ENCODE results near the gene TMEM125. TPM values are rescaled to one million over a fixed set of nuclear protein-coding genes. Genes with fewer than 3 reads are reported as not detected.

Gene TMEM125
- total and polyA plus RNA-seq, 7 donors, result not detected

DNA sequence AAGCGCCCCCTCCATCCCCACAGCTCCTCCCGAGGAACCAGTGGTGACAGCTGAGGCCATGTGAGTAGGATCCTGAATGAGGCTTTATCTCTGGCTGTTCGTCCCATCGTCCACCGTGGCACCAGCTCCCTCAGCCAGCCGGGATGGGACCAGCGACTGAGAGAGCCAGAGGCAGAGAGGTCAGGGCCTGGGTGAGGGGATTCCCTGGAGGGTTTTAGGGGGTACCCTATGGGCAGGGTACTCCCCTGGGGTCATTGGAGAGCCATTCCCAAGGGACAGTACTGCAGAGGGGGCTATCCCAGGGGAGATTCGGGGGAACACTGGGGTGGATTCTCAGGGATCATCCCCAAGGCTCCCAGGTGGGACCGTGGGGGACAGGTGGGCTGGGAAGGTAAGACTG, 2.4 kb downstream of the TMEM125 start:
- WGBS, 3 donors, result 43 to 50% (median 50%) methylated on average over 9 of the region's 9 CpGs
- H3K4me1 ChIP-seq, result no peaks in the 10 kb centered on the region
- no peaks in the 10 kb centered on the region for H3K36me3 ChIP-seq (ENCODE audit: insufficient read depth in 1 of 2, low read depth in 1 of 2)
- no peaks in the 10 kb centered on the region for H3K9me3 ChIP-seq
- ATAC-seq, result no peak
- H3K27me3 ChIP-seq (ENCODE audit: insufficient read depth in 3 of 3, low read length in 2 of 3), result peaks cover 0 to 36% (median 5%) of the 10 kb centered on the region in 3 donors
- TF ChIP-seq, protein P1, sequence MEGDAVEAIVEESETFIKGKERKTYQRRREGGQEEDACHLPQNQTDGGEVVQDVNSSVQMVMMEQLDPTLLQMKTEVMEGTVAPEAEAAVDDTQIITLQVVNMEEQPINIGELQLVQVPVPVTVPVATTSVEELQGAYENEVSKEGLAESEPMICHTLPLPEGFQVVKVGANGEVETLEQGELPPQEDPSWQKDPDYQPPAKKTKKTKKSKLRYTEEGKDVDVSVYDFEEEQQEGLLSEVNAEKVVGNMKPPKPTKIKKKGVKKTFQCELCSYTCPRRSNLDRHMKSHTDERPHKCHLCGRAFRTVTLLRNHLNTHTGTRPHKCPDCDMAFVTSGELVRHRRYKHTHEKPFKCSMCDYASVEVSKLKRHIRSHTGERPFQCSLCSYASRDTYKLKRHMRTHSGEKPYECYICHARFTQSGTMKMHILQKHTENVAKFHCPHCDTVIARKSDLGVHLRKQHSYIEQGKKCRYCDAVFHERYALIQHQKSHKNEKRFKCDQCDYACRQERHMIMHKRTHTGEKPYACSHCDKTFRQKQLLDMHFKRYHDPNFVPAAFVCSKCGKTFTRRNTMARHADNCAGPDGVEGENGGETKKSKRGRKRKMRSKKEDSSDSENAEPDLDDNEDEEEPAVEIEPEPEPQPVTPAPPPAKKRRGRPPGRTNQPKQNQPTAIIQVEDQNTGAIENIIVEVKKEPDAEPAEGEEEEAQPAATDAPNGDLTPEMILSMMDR (IDR thresholded peaks at IDR 0.05), result no peak
- intact Hi-C loops (cut with DNase I), result no loop called here
- DNase-seq, result no peak
- H3K4me3 ChIP-seq, result no peak overlapping the region
- H3K27ac ChIP-seq, result no peak overlapping the region

DNA sequence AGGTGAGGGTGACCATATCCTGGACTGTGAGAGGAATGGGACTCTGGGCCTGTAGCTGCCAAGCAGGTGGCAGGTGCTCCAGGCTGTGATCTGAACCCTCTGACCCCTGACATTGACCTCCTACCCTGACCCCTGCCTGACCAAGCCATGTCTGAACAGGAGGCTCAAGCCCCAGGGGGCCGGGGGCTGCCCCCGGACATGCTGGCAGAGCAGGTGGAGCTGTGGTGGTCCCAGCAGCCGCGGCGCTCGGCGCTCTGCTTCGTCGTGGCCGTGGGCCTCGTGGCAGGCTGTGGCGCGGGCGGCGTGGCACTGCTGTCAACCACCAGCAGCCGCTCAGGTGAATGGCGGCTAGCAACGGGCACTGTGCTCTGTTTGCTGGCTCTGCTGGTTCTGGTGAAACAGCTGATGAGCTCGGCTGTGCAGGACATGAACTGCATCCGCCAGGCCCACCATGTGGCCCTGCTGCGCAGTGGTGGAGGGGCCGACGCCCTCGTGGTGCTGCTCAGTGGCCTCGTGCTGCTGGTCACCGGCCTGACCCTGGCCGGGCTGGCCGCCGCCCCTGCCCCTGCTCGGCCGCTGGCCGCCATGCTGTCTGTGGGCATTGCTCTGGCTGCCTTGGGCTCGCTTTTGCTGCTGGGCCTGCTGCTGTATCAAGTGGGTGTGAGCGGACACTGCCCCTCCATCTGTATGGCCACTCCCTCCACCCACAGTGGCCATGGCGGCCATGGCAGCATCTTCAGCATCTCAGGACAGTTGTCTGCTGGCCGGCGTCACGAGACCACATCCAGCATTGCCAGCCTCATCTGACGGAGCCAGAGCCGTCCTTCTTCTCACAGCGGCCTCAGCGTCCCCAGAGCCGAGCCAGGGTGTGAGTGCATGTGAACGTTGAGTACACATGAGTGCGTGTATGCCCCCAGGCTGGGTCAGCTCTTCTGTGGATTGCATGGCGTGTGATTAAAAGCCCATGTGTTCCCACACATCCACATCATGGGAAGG, 3.1 kb downstream of the TMEM125 start:
- Histone ChIP-seq H3K4me3 (no peak overlapping the region), H3K27ac (no peak overlapping the region), H3K27me3 (ENCODE audit: insufficient read depth in 3 of 3, low read length in 2 of 3) (peaks cover 0 to 35% (median 5%) of the 10 kb centered on the region in 3 donors), H3K9me3 (no peaks in the 10 kb centered on the region), H3K36me3 (ENCODE audit: insufficient read depth in 1 of 2, low read depth in 1 of 2) (no peaks in the 10 kb centered on the region), H3K4me1 (no peaks in the 10 kb centered on the region)
- TF ChIP-seq, protein P1 (IDR thresholded peaks at IDR 0.05), result no peak
- DNase-seq, result no peak
- no peak for ATAC-seq
- 93 to 95% (median 93%) methylated on average over 33 to 46 of the region's 46 CpGs for WGBS, 3 donors
- intact Hi-C loops (cut with DNase I), result no loop called here

DNA sequence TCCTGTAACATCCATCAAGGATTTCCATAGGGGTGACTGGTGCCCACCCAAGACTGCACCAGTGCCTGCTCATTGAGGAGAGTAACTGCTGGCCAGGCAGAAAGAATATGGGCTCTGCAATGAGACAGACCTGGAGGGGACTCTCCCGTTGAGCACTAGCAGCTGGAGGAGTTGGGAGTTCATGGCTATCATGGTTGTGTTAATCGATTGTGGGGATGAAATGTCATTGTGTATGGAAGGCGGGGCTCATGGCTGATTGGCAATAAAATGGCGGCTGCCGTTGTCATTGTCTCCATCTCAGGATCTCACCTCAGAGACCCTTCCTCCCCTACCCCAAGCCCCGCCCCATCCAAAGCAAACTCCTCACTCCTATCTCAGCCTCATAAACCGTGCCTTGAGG, 3.9 kb downstream of the TMEM125 start:
- DNase-seq, result no peak
- intact Hi-C loops (cut with DNase I), result no loop called here
- H3K36me3 ChIP-seq (ENCODE audit: insufficient read depth in 1 of 2, low read depth in 1 of 2), result no peaks in the 10 kb centered on the region
- H3K27ac ChIP-seq, result no peak overlapping the region
- TF ChIP-seq, protein P1 (IDR thresholded peaks at IDR 0.05), result no peak
- no peaks in the 10 kb centered on the region for H3K4me1 ChIP-seq
- H3K4me3 ChIP-seq, result no peak overlapping the region
- H3K9me3 ChIP-seq, result no peaks in the 10 kb centered on the region
- no peak for ATAC-seq
- peaks cover 0 to 33% (median 5%) of the 10 kb centered on the region in 3 donors for H3K27me3 ChIP-seq (ENCODE audit: insufficient read depth in 3 of 3, low read length in 2 of 3)
- 80 to 90% (median 86%) methylated on average over 7 of the region's 7 CpGs for WGBS, 3 donors

DNA sequence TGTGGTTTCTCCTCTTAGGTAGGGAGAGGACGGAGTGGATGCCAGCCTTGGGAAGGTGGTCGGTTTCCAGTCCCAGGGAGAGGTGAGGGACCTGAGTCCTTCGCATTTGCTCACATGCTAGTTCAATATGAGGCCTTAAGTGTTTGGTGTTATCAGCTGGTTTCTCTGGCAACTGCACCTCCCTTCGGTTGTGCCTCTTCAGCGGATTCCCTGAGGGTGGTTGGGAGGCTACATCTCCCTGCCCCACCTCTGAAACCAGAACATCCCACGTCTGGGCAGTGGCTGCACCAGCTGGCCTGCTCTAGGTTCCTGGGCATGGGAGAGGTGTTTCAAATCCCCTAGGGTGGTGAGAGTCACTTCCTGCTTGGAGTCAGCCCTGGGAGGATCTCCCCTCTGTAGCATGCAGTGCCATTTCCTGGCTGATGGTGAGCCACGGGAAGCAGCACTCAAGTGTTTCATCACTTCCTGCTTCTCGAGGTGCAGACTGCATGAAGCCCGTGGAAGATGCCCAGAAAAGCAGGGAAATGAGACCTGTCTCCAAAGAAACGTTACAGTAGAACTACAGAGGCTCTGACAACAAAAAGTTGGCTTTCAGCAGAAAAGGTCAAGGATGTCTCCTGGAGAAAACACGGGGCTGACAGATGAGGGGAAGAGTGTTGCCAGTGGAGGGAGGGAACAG, 4.5 kb downstream of the TMEM125 start:
- Histone ChIP-seq H3K4me3 (no peak overlapping the region), H3K4me1 (no peaks in the 10 kb centered on the region), H3K27me3 (ENCODE audit: insufficient read depth in 3 of 3, low read length in 2 of 3) (peaks cover 0 to 33% (median 5%) of the 10 kb centered on the region in 3 donors), H3K36me3 (ENCODE audit: insufficient read depth in 1 of 2, low read depth in 1 of 2) (no peaks in the 10 kb centered on the region), H3K9me3 (no peaks in the 10 kb centered on the region), H3K27ac (no peak overlapping the region)
- intact Hi-C loops (cut with DNase I), result no loop called here
- no peak for DNase-seq
- WGBS, 3 donors, result 48 to 51% (median 48%) methylated on average over 11 of the region's 11 CpGs
- ATAC-seq, result peak in 2 of 4 donors; percentile 48 to 52
- TF ChIP-seq, protein P1 (IDR thresholded peaks at IDR 0.05), result no peak
